Activated gamma-delta T cell (primary cell): ENCODE measurements around the gene PITPNB.

ENCODE experiments used
- DNase-seq: peaks from one replicate; lab custom pipeline; 2025; lab: John Stamatoyannopoulos, UW

Gene PITPNB

DNA sequence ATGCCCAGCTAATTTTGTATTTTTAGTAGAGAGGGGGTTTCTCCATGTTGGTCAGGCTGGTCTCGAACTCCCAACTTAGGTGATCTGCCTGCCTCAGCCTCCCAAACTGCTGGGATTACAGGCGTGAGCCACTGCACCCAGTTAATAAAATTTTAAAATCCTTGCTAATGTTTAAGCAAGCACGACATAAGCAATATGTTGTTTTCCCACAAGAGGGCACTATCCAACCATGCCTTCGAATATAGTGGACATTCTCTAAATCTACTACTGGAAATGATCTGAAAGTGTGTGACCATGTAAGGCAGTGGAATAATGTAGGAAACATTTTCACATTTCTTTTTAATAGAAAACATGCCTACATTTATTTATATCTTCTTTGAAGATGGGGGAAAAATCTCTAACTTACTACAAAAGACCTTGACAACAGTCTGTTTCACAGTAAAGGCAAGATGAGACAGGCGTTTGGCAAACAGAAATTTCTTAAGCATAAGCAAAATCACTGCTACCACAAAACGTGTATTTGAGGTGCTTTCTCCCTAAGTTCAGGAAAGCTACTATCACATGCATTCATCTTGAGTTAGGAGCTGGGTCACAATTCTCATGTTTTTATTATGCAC is 38.2 kb downstream of the PITPNB start:
- DNase-seq: no peak

DNA sequence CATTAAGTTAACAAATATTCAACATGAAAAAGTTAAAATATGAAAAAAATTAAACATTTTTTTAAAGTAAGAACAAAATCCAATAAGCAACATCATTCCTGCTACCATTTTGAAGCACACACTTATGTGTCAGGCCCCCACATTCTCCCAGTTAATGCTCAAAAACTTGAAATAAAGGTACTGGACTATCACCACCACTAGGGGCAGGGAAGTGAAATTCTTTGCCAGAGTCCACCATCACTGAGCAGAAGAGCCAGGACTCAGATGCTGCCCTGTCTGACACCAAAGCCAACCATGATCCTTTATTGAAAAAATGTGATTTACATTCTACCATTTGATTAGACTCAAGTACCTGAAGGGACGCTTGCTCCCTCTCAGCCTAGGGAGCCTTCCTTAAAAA is 39.1 kb downstream of the PITPNB start:
- DNase-seq: no peak

DNA sequence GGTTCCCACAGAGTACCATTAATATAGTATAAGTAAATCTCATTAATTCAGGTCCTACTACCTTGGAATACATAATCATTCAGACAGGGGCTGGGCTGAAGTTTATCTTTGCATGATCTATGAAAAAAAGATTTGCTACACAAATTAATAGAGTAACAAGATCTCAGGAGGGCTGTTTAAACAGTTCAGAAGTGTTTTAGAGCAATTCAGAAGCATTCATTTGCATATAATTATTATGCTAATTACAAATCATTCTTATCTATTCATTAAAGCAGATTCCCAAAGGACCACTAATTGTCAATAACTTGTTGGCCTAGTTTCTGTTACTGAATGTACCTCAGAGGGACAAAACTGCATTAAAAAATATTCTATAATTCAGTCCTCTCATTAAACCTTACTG is 40.5 kb downstream of the PITPNB start:
- DNase-seq: no peak

DNA sequence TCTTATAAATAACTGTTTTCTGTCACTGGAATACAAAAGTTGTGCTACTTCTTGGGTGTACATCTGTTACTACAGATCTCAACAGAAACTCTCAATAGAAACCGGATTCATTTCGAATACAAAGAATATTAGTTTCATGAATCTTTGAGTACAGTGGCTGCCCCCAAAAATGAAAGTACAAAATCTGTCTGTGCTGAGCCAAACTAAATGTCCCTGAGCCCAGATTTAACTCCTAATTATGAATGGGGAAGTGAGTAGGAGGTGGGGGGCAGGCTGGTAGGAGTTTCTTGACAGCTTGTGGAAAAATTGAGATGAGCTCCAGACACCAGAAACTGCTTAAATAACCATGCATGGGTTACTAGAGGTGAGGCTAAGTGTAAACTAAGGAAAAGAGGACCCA is 41.6 kb downstream of the PITPNB start:
- DNase-seq: no peak

DNA sequence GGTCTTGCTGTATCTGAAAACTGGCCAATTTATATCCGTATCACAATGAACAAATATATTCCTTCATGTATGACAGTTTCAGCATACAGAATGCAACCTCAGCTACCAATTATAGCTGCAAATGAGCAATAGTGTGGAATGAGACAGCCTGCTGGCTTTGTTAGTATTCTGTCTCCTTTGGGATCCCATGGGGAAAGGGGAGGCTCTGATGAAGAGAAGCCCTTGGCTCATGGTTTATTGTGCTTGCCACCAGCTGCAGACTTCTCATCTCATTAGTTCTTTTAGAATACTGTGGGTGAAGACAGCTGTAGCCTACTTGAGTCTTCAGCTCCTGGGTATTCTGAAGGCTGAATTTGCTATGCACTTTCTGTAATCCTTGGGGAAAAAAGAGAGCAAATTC is 42.4 kb downstream of the PITPNB start:
- no peak for DNase-seq

DNA sequence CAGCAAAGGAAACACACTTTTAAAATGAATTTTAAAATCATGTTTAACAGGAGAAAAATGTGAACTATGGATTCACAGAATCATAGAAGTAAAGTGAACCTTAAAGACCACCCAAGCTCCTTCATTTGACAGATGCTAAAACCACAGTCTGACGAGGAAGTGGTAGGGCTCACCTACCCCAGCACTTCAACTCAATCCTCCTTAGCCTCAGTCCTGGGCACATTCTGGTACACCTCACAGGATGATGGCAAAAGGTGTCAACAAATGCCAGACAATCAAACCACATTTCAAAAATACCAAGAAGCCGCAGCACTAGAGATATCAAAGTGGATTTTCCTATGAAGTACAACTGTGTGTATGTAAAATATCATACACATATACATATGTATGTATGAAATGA is 43.1 kb downstream of the PITPNB start:
- no peak for DNase-seq

DNA sequence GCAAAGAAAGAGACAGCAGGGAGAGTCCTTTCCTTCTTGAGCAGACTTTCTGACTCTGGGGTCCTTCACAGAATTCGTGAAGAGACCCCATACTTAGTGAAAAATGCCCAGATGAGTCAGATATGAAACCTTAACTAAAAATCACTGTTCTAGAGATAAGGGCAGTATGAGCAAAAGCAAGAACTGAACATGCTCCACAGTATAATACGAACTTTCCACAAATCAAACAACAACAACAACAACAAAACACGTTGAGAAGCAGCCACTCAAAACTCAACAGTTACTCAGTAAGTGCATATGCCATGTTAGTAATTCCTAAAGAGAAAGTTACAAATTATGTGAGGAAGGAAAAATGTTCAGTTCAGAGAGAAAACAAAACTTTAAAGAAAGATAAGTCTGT is 44.3 kb downstream of the PITPNB start:
- no peak for DNase-seq

DNA sequence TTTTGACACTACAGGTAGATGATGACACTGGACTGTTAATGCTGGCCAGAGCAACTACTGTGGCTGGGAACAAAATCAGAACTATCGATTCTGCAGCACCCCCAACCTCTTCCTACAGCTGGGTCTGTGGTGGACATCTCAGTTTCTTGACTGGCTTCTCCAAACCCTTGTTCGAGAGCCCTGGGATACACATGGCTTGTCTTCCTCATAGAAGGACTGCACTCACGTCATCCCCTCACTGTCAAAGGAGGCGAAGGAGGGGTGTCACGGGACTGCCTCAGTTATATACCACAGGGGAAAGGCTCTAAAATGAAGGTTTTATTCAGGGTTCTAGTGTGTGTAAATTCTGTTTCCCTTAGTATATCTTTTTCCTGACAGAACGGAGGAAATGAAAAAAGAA is 44.9 kb downstream of the PITPNB start:
- DNase-seq: no peak

DNA sequence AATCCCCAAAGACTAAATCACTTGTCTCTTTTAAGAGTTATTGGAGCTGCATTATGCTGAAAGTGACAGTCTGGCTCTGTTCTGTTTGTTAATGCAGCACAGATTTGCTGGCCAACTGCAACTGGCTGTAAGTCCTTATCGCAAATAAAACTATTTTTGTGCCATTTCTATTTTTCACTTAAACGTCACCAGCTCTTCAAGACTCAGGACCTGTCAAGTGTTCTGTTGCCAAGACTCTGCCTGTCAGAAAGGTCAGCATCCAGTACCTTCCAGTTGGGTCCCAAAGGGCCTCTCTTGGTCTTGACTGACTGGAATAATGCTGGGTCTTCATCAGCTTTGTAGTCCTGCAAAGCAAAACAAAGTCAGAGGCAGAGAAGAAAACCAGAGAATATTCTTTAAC is 45.6 kb downstream of the PITPNB start:
- DNase-seq: no peak

DNA sequence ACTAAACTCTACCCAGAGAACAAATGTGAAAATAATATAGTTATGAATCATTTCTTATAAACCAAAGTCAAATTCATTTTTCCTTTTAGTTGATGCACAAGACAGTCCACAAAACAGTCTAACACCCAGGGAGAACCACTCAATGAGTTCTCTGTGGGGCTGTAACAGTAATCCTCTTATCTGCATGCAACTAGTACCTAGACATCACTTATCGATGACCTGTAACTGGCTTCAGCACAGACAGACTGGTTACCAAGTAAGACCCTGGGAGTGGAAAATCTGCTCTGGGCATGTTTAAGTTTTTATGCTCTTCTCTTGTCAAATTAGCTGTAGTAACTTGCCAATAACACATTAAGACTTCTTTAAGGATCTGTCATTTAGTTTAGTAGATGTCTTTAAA is 46.6 kb downstream of the PITPNB start:
- DNase-seq: no peak

DNA sequence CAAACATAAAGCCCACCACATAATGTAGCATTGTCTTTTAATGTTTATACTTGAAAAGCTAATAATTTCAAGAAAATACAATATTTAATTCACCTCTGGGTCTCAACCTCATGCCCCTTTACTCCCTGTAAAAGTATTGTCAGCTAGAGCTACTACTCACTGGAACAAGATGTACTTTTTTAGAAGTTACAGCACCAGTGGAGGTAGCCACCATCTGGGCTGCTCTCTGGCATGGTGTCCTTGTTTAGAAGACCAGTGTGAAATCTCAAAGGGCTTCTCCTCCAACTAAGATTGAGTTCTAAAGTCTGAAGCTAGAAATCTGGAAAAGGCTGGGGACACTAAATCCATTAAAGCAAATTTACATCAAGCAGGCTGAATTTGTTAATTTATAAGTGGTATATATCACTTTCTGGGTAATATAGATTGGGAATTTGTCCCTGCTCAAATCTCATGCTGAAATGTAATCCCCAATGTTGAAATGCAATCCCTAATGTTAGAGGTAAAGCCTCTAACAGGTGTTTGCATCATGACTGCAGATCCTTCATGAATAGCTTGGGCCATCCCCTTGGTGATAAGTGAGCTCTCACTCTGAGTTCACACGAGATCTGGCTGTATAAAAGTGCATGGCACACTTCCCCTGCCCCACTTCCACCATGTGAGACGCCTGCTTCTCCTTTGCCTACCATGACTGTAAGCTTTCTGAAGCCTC is 47.6 kb downstream of the PITPNB start:
- no peak for DNase-seq

DNA sequence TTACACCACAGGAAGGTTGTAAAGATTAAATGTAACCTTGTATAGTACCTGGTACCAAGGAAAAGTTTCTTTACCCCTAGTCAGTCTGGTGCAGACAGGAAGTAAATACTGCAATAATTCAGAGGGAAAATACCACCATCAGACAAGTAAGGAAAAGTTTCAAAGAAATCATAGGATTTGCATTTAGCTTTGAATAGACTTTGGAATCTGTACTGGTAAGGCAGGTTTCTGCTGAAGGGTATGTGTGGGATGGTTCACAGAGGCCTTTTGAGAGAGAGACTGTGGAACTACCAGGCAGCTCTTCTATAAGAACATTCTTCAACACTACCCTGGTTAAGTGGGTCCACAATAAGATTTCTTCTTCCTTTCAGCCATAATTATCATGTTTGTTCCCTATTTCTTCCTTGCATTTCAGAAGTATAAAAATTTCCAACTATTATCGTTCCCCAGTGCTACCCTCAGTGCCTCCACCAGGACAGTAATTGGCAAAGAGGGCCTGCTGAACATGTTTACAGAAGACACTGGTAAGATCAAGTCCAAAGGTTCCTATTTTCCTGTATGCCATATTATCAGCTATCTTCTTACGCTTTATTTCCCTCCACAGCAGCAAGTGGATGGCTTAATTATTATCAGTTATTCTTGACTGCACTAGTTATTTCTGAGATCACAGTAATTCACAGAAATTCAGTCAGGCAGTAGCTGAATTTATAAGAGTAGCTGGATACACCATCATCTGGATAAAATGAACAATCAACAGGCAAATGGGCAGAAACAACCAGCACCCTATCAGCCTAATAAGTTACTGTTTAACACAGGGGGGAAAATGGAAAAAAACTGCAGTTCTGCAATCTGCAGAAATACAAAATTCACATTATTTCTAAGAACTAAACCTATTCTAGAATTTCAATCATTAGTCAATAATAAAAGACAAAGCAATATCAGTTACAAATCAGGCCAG is 48.5 kb downstream of the PITPNB start:
- DNase-seq: no peak

DNA sequence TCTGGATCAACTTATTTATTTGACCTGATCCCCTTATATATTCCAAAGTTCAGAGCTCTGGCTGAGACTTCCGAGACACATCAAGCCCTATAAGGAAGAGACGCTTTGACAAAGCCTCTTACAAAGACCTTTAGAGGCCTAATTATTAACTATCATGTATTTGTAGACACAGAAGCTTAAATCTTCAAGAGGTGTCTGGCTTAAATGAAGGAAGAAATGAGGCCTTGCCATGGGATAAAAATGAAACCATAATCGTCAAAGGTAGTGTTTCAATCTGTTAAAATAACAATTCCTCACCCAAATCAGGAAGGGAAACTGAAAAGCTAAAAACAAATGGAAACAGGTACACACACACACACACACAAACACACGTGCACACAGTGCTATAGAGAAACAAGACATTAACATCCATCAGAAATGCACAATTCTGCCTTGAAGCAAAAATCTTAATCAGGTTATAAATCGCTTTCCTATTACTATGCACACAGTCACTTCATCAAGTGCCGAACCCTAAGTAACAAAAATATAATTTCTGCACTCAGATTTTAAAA is 50.2 kb downstream of the PITPNB start:
- DNase-seq: no peak

DNA sequence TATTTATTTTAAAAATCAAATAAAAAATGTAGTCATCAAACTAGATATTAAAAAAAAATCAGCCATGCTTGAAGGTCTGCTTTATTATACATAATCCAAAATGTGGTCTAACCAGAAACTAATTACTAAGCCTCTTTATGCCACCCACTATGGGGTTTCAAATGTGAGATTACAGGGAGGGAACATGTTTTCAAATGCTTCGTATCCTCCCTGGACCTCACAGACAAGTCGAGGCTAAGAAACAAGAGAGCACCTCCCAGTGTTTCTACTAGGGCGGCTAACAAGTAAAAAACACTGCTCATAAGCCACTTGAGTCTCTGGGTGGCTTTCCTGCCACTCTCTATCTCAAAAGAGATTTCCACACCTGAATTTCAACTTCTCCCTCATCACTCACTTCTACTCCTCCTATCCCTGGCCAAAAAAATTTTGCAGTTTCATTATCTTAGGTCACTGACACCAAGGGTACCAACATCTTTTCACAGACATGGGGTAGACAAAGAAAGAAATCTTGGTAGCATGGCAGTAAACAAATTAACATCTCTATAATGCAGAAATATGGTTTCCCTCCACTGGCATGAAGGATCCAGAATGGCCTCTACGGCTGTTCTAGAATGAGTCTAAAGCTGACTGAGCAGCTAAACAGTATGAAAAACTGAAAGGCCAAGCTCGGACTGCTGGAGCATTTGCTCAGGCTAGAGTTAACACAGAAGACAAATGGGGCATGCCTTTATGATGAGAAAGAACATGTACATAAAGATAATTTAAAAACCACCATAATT is 50.9 kb downstream of the PITPNB start:
- no peak for DNase-seq

DNA sequence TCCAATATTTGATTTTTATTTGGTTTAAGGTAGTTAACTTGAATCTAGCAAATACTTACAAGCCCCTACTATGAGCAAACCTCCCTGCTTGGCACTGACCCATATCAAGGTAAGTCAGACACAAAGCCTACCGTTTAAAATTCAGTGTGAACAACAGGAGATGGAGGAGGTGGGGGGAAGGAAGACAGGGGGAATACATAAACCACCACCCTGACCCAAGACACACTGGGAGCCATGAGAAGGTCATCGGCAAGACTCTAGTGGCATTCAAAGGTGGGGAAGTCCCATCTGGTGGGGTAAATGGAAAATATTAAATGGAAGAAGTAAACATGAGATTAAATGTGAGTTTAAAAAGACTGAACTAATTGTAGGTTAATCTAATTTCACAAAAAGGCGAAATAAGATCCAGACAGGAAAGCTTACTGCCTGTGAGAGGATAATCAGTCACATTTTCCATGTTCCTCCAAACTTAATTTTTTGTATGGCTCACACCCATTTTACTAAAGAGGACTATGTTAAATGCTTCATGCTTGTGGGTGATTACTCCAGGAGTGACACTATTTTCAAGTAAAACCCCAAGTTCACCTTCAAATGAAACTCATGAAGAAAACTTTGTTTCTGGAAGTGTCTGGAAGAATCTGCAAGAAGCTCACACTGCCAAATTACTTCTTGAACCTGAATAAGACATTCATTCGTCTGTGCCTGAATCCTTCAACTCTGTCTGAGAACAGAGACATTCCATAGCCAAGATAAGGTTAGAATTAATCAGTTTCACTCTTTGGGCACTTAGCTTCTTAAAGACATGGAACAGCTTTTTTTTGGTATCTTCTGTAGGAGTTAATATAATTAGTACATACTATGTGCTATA is 51.7 kb downstream of the PITPNB start:
- DNase-seq: no peak

DNA sequence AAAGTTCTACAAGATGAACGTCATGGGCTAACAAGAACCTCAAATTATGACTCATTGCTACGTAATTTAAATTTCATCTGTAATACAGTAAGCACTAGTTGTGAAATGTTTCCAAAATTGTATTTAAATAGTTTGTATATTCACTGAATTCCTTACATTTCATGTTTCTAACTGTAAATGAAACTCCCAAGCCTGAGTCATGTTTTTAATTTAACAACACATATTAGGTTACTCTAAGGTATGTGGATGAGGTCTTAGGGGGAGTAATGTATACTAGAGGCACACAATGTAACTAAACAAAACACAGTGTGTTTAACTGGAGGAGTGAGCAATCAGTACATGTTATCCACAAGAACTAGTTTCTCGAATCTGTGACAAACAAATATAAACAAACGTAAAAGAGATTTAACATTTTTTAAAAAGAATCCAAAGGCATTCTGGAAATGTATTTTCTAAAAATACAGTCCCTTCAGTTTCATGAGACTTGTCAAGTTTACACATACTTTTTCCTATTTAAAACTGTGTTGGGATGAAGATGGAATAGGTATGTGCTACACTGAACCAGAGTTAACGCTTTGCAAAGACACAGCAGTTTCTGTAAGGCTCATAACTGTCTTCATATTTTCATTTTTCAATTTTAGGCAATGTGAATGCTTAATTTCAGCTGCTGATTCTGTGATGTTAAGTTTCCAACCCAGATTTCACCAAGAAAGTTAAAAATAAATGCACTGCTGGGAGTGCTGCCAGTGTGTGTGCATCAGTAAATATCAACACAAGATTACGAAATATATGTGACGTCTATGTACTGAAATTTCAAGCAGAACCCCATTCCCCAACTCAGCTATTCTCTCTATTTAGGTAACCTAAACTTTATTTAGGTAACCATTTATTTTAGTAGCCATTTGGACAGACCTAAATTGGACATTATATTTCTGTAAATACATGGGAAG is 52.6 kb downstream of the PITPNB start:
- DNase-seq: no peak

DNA sequence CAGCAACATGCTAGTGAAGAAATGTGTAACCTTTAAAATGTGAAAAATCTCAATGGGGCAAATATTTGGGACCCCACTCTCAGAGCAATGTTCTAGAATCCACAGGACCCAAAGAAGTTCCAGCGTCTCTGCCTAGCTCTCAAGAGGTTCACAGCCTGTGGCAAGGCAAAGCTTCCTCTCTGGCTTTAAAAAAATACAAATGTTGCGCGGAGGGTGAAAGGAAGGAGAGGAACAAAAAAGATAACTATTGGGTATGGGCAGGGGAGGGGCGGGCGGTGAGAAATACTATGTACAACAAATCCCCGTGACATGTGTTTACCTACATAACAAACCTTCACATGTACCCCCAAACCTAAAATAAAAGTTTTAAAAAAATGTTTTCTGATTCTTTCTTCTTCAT is 53.6 kb downstream of the PITPNB start:
- no peak for DNase-seq

DNA sequence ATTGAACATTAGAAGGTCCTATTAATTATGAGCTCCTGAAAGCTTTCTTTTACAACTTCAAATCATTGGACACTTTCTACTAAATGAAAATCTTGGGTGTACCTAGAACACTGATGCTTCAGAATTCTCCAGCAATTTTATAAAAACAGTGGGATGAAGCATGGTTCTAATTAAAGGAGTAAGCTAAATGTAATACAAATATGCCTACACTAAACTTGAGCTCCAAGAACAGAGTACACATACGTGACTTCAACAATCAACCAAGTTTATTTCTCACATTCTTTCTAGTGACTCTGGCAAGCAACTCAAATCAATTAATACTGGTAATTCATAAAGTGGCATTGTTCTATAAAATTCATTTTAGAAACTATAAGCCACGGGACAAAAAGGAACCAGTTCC is 55.5 kb downstream of the PITPNB start:
- DNase-seq: no peak

DNA sequence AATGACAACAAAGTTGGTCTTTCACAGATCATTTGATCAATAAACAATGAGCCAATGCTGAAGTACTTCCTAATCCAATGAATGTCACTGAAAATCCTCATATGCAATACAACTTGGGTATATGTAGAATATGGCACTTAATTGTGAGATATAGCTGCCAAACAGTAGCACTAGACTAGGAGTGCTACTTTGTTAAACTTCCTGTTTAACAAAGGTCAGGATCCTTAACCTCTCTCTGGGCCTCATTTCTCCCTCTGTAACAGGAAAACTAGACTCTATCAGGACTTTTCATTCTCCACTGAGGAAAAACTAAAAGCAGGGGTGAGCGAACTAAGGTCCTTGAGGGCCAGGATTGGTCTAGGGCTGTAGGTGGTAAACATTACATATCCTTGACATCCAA is 56.1 kb downstream of the PITPNB start:
- DNase-seq: no peak

DNA sequence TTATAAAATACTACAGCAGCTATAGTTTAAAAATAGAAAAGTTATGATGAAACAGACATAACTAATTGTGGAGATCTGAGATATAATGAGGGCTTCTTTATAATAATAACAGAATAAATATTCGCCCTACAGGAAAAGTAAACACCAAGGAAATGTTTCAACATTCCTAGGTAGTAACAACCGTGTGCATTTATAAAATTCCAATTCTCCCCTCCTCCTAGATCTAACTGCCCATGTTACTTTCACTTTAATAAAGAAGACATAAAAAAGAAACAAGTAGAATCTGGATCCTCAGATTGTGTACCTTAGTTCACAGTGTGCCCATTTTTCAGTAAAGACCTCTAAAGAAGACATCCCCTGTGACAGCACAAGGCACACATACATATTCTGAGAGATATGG is 59.7 kb downstream of the PITPNB start:
- no peak for DNase-seq
